HG03045 (cell line): Measurements from ENCODE around the gene CPSF4L.

Experiments used
- ATAC-seq: cut with Tn5 transposase; IDR thresholded peaks from one replicate; pipeline ENCODE4 v1.9.1; 2021; ENCODE audit warnings: mild to moderate bottlenecking, moderate library complexity; ENCODE audit not compliant: unreplicated experiment

Gene CPSF4L

DNA sequence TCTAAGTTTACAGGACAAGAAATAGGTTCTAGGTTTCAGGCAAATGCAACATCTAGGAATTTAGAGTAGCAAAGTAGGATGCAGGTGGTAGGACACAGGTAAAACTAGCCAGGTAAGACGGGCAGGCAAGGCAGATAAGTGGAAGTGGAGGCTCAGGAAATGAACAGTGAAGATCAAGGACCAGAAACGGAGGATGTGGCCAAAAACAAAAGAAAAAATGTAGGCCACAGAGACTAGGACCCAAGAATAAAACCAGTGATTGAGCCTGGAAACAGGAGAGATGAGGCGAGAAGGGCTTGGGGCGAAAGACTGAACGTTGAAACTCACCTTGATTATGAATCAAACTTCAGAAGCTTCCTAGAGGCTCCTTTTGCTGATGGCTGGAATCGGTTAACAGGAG, 24.0 kb downstream of the CPSF4L start:
- ATAC-seq: no peak

DNA sequence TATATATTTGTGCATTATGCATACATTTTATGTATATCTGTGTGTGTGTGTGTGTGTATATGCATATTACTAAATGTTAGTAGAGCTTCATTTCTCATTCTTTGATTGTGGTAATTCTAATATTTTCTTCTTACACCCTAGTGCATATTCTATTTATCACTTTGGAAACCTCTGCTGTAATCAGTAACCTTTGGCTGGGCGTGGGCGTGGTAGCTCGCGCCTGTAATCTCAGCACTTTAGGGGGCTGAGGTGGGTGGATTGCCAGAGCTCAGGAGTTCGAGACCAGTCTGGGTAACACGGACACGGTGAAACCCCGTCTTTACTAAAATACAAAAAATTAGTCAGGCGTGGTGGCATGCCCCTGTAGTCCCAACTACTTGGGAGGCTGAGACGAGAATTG, 26.9 kb downstream of the CPSF4L start:
- ATAC-seq: no peak

DNA sequence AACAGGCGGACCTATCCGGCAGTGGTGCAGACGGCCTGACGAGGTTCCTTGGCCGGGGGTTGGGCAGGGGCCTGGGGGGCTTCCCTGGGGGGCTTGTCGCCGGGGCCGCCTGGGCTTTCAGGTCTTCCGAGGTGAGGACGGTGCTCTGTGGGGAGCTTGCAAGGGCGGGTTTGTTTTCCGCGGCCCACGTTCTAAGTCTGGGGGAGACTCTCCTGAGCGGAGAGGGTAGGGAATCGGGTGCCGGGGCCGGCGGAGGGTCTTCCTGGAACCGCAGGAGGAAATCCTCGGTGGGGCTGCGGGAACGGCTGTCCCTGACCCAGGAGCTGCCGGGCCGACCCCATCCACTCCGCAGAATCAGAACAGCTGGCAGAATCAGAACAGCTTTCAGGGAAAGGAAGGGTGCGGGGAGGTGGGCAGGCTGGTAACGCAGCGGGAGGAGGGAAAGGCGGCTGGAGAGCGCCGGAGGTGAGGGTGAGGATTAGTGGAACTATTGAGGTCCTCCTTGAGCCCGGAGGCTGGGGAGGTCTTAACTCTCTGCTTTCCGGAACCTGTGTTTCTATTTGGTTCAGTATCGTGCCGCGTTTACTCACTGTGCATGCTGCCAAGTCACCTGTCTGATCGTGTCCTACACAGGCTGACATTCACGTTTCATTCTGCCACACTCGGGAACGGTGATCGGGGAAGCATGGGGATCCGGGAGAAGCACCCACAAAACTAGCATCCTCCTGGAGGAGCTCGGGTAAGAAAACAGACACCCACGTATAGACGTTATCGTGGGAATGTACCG, 28.9 kb downstream of the CPSF4L start:
- ATAC-seq: peak; percentile 30

- peak; percentile 83 for ATAC-seq
Observed at GRCh38 chr17:73231841-73232586, 29.7 kb downstream of the CPSF4L start.

GRCh38 chr17:73231395-73231794, 30.3 kb downstream of the CPSF4L start:
- ATAC-seq: no peak

- ATAC-seq: no peak
Observed at GRCh38 chr17:73230088-73230487, 31.6 kb downstream of the CPSF4L start.

DNA sequence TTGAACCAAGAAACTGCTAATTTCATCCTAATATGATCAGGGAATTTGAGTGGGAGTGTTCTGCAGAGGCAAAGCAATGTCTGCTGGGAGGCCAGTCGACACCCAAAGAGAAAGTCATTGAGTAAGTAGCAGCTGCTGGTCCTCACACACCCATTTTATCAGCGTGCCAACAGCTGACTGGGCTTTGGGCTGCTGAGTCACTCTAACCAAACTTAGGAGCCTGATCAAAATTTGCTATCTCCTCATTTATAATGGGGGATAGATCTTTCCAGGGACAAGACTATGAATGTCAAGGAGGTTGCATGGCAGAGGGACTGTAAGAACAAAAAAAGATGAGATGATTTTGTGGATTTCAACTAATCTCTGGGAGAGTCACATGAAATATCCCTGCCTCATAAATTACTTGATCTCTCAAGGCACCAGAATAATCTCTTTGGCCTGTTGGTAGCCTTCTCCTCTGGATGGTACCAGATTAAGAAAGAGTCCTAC, 32.9 kb downstream of the CPSF4L start:
- ATAC-seq: peak; percentile 27

GRCh38 chr17:73227944-73228343, 33.7 kb downstream of the CPSF4L start:
- no peak for ATAC-seq

GRCh38 chr17:73227379-73227778, 34.3 kb downstream of the CPSF4L start:
- ATAC-seq: no peak

GRCh38 chr17:73226556-73227172, 35.0 kb downstream of the CPSF4L start:
- no peak for ATAC-seq

GRCh38 chr17:73224663-73225305, 36.9 kb downstream of the CPSF4L start:
- ATAC-seq: no peak

GRCh38 chr17:73224237-73224636, 37.4 kb downstream of the CPSF4L start:
- ATAC-seq: no peak

- no peak for ATAC-seq
Observed at GRCh38 chr17:73223626-73224230, 38.0 kb downstream of the CPSF4L start.

- ATAC-seq: no peak
Observed at GRCh38 chr17:73215447-73215846, 46.2 kb downstream of the CPSF4L start.

DNA sequence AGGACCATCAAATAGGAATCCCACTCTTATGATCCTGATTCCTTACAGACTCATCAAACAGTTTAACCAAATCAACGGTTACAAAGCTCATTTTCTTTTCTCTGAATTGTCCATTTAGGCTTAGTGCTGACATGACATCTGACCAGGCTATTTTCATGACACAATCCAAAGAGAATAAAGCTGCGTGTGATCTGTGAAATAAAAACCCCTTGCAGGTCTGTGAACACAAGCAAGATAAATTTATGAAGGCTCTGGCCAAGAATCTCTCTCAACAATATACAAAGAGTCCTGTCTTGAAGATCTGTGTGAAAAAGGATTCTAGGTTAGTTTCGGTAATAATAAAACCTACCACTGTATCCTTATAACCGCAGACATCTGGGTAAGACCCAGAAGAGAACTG, 46.8 kb downstream of the CPSF4L start:
- ATAC-seq: no peak

- ATAC-seq: no peak
Observed at GRCh38 chr17:73214008-73214407, 47.7 kb downstream of the CPSF4L start.

DNA sequence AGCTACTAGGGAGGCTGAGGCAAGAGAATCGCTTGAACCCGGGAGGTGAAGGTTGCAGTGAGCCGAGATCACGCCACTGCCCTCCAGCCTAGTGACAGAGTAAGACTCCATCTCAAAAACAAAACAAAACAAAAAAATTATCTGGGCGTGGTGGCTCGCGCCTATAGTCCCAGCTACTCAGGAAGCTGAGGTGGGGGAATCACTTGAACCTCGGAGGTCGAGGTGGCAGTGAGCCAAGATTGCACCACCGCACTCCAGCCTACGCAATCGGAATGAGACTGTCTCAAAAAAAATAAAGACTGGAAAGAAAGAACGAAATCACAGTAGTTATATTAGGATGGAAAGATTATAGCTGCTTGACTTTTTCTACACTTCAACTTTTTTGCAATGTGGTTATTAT, 49.9 kb downstream of the CPSF4L start:
- no peak for ATAC-seq

- ATAC-seq: no peak
Observed at GRCh38 chr17:73210002-73210678, 51.5 kb downstream of the CPSF4L start.

GRCh38 chr17:73209436-73209835, 52.2 kb downstream of the CPSF4L start:
- ATAC-seq: no peak

- ATAC-seq: no peak
Observed at GRCh38 chr17:73208139-73208827, 53.4 kb downstream of the CPSF4L start.
